ENCODE data around the gene RABGAP1L. TPM values are rescaled to one million over a fixed set of nuclear protein-coding genes. Genes with fewer than 3 reads are reported as not detected.
"Not testable (repeated sequence)": the region's sequence is repeated elsewhere in the genome, so short reads cannot be mapped to it uniquely, and the experiment has no call there.

The RABGAP1L gene
- total and polyA plus RNA-seq, 2 of the 8 experiments (the other 6 are each of a cell fraction or from before 2014, with no cell fraction given) = 33.3 to 156 TPM

GRCh38 chr1:174320897-174321296 lies 161.6 kb downstream of the RABGAP1L start:
- H4K8ac ChIP-seq (ENCODE audit: extremely low read depth, insufficient read depth, low read length); H3K79me1 ChIP-seq (ENCODE audit: low read depth, low read length); DNase-seq (ENCODE audit: low read depth in 1 of 2, low spot score in 2 of 2); H4K5ac ChIP-seq (ENCODE audit: insufficient read length, low read depth, low read length); H3K27ac ChIP-seq (ENCODE audit: low read depth, low read length); H3K36me3 ChIP-seq (ENCODE audit: control insufficient read depth in 2 of 4, insufficient read depth in 4 of 4, low read length in 3 of 4); FAIRE-seq; H2BK15ac ChIP-seq (ENCODE audit: low read length); POLR2A ChIA-PET (ENCODE audit: partially characterized antibody); H2BK5ac ChIP-seq (ENCODE audit: low read depth, low read length); H3K9ac ChIP-seq (replicated peaks in 1 of 4; ENCODE audit: extremely low read depth in 1 of 4, low read depth in 3 of 4, low read length in 3 of 4); H3K23me2 ChIP-seq (ENCODE audit: low read depth, low read length); H3K4me3 ChIP-seq (ENCODE audit: extremely low read depth in 1 of 4, insufficient read depth in 2 of 4, low read depth in 3 of 4, low read length in 4 of 4); H2BK12ac ChIP-seq (ENCODE audit: low read depth, low read length); H3K4me2 ChIP-seq (ENCODE audit: insufficient read depth in 1 of 2, low read depth in 2 of 2, low read length in 2 of 2); H2AK5ac ChIP-seq (ENCODE audit: low read depth, low read length); H3K56ac ChIP-seq (replicated peaks; ENCODE audit: insufficient read length, low read depth, low read length); H2BK120ac ChIP-seq (replicated peaks; ENCODE audit: low read depth, low read length); H3K79me2 ChIP-seq (ENCODE audit: control insufficient read depth in 1 of 2, insufficient read depth in 2 of 2, low read length in 2 of 2); H3K4ac ChIP-seq (replicated peaks; ENCODE audit: insufficient read length, low read depth, low read length); H3K18ac ChIP-seq (ENCODE audit: extremely low read depth, low read length); H3K23ac ChIP-seq (ENCODE audit: insufficient read length); H4K20me1 ChIP-seq (replicated peaks in 1 of 2; ENCODE audit: control insufficient read depth in 1 of 2, insufficient read depth in 2 of 2, low read length in 2 of 2); H3K4me1 ChIP-seq (replicated peaks in 1 of 4; ENCODE audit: control insufficient read depth in 3 of 4, insufficient read depth in 4 of 4, low read length in 3 of 4); H4K91ac ChIP-seq (replicated peaks; ENCODE audit: insufficient read length, low read length); H3K14ac ChIP-seq (ENCODE audit: insufficient read length); H2AFZ ChIP-seq (ENCODE audit: low read length); CTCF ChIA-PET (ENCODE audit: partially characterized antibody); H2BK20ac ChIP-seq (ENCODE audit: low read length); H3K27me3 ChIP-seq (replicated peaks in 1 of 4; ENCODE audit: control insufficient read depth in 3 of 4, extremely low read depth in 1 of 4, insufficient read depth in 3 of 4, low read length in 3 of 4): not testable (repeated sequence)
- WGBS, 2 experiments (ENCODE audit: extremely low coverage in 1 of 2, insufficient coverage in 1 of 2, insufficient read length in 1 of 2, insufficient replicate concordance in 2 of 2, low coverage in 1 of 2, low lambda C conversion rate in 2 of 2, missing lambda C conversion rate in 1 of 2) = 93% methylated on average over 3 of the region's 3 CpGs; no CpG with 5 or more reads in 1 of the 2 experiments
- TF ChIP-seq EP300 (IDR thresholded peaks at IDR 0.05; ENCODE audit: borderline replicate concordance in 1 of 2, low read depth in 2 of 2, low read length in 2 of 2) = peak in 1 of 2 experiments; percentile 53; a peak in 1 of 3 replicates
- H3K9me3 ChIP-seq (ENCODE audit: insufficient read depth in 2 of 2, low read depth in 1 of 2, low read length in 1 of 2) = peaks cover 22 to 27% of the 10 kb centered on the region in 2 experiments

Measured in H1 (cell line).